Measurements from ENCODE around the gene MISP. TPM values are rescaled to one million over a fixed set of nuclear protein-coding genes. Genes with fewer than 3 reads are reported as not detected.

MISP gene
- total RNA-seq, 6 experiments from 2014 or later: 0.05 to 0.07 TPM; not detected in 4

DNA sequence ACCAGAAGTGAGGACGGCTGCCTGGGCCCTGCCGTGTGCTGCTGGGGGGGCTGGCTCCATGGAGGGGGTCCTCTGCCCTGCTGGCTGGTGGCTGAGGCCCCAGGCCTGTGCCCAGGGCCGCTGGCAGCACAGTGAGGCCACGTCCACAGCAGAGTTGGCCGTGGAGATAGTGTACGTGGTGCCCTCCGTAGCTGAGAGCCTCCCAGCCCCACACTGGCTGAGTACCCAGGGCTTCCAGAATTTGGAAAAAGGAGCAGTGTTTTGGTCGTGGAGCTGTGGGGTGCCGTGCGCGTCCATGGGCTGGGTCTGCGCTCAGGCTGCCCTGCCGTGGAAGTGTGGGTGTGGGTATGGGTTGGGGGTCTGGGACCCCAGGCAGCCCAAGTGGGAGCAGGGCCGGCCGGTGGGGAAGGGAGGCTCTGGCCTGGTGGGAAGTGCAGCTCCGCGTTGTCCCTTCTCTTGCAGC lies 52.2 kb downstream of the MISP start:
- no peak overlapping the region for H3K4me3 Mint-ChIP-seq
- no peaks in the 10 kb centered on the region for H3K9me3 Mint-ChIP-seq

DNA sequence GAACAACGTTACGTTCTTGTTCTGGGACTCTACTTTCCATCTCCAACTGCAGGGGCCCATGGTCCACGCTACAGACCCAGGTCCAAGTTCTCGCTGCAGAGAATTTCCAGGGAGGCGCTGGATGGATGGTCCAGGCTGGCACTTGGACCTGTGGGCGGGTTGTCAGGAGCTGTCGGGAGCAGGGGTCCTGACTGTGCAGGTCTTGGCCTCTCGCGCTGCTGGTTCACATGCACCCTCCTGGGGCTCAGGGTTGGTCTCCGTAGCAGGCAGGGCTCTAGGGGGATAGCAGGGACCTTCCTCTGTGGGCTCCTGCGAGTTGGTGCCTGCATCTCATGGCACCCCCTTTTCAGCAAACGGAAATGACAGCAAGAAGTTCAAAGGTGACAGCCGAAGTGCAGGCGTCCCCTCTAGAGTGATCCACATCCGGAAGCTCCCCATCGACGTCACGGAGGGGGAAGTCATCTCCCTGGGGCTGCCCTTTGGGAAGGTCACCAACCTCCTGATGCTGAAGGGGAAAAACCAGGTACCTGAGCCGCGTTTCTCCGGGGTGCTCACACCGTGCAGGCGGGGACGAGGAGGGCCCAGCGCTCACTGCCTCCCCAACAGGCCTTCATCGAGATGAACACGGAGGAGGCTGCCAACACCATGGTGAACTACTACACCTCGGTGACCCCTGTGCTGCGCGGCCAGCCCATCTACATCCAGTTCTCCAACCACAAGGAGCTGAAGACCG lies 52.9 kb downstream of the MISP start:
- peaks cover 30% of the 10 kb centered on the region for H3K4me1 Mint-ChIP-seq (ENCODE audit: low read depth)
- peak overlapping the region; percentile 42; the same call in 1 of the 2 replicates for H3K27ac Mint-ChIP-seq
- peaks cover 42% of the 10 kb centered on the region for H3K36me3 Mint-ChIP-seq (ENCODE audit: low read depth)
- no peak overlapping the region for H3K4me3 Mint-ChIP-seq
- no peak for DNase-seq
- H3K9me3 Mint-ChIP-seq: no peaks in the 10 kb centered on the region
- H3K27me3 Mint-ChIP-seq (ENCODE audit: insufficient read depth): peaks cover 21% of the 10 kb centered on the region
- TF ChIP-seq, protein P1, sequence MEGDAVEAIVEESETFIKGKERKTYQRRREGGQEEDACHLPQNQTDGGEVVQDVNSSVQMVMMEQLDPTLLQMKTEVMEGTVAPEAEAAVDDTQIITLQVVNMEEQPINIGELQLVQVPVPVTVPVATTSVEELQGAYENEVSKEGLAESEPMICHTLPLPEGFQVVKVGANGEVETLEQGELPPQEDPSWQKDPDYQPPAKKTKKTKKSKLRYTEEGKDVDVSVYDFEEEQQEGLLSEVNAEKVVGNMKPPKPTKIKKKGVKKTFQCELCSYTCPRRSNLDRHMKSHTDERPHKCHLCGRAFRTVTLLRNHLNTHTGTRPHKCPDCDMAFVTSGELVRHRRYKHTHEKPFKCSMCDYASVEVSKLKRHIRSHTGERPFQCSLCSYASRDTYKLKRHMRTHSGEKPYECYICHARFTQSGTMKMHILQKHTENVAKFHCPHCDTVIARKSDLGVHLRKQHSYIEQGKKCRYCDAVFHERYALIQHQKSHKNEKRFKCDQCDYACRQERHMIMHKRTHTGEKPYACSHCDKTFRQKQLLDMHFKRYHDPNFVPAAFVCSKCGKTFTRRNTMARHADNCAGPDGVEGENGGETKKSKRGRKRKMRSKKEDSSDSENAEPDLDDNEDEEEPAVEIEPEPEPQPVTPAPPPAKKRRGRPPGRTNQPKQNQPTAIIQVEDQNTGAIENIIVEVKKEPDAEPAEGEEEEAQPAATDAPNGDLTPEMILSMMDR (IDR thresholded peaks at IDR 0.05): no peak

More for the DNA sequence above, 52.2 kb downstream of the MISP start:
- peak overlapping the region; percentile 42; the same call in 1 of the 2 replicates for H3K27ac Mint-ChIP-seq
- peaks cover 23% of the 10 kb centered on the region for H3K27me3 Mint-ChIP-seq (ENCODE audit: insufficient read depth)
- TF ChIP-seq, protein P1 (IDR thresholded peaks at IDR 0.05): no peak
- no peak for DNase-seq
- peaks cover 48% of the 10 kb centered on the region for H3K36me3 Mint-ChIP-seq (ENCODE audit: low read depth)
- H3K4me1 Mint-ChIP-seq (ENCODE audit: low read depth): peaks cover 30% of the 10 kb centered on the region

DNA sequence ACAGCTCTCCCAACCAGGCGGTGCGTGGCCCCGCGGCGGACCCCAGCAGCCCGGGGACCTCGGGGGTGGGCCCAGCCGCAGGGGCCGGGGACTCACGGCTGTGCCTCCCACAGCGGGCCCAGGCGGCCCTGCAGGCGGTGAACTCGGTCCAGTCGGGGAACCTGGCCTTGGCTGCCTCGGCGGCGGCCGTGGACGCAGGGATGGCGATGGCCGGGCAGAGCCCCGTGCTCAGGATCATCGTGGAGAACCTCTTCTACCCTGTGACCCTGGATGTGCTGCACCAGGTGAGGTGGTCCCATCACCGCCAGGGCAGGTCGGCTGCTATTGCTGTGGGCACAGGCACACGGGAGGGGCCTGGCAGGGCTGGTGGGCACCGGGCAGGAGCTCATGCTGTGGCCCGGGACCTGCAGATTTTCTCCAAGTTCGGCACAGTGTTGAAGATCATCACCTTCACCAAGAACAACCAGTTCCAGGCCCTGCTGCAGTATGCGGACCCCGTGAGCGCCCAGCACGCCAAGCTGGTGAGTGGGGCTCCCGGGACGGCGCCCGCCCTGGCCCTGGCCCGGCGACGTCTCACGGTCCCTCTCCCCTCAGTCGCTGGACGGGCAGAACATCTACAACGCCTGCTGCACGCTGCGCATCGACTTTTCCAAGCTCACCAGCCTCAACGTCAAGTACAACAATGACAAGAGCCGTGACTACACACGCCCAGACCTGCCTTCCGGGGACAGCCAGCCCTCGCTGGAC lies 53.7 kb downstream of the MISP start:
- H3K9me3 Mint-ChIP-seq: no peaks in the 10 kb centered on the region
- TF ChIP-seq, protein P1 (IDR thresholded peaks at IDR 0.05): no peak
- no peak overlapping the region for H3K27ac Mint-ChIP-seq
- peaks cover 36% of the 10 kb centered on the region for H3K36me3 Mint-ChIP-seq (ENCODE audit: low read depth)
- peaks cover 26% of the 10 kb centered on the region for H3K4me1 Mint-ChIP-seq (ENCODE audit: low read depth)
- DNase-seq: no peak
- peaks cover 23% of the 10 kb centered on the region for H3K27me3 Mint-ChIP-seq (ENCODE audit: insufficient read depth)
- H3K4me3 Mint-ChIP-seq: no peak overlapping the region

DNA sequence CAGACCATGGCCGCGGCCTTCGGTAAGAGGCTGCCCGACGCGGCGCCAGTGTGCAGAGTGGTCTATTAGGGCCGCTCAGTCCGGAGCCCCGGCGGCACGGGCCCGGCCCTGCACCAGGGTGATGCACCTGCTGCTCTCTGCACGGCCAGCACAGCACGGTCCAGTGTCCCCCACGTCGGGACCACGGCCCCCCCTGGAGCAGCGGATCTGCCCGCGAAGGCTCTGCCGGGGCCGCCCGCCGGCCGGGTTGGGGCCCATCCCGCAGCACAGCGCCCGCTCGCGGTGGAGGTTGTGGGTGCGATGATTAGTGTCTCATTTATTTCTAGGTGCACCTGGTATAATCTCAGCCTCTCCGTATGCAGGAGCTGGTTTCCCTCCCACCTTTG lies 54.2 kb downstream of the MISP start:
- Mint-ChIP-seq H3K36me3 (ENCODE audit: low read depth) (peaks cover 36% of the 10 kb centered on the region), H3K4me3 (no peak overlapping the region), H3K27me3 (ENCODE audit: insufficient read depth) (peaks cover 28% of the 10 kb centered on the region), H3K4me1 (ENCODE audit: low read depth) (peaks cover 20% of the 10 kb centered on the region), H3K9me3 (no peaks in the 10 kb centered on the region), H3K27ac (no peak overlapping the region)
- DNase-seq: no peak
- TF ChIP-seq, protein P1 (IDR thresholded peaks at IDR 0.05): no peak

DNA sequence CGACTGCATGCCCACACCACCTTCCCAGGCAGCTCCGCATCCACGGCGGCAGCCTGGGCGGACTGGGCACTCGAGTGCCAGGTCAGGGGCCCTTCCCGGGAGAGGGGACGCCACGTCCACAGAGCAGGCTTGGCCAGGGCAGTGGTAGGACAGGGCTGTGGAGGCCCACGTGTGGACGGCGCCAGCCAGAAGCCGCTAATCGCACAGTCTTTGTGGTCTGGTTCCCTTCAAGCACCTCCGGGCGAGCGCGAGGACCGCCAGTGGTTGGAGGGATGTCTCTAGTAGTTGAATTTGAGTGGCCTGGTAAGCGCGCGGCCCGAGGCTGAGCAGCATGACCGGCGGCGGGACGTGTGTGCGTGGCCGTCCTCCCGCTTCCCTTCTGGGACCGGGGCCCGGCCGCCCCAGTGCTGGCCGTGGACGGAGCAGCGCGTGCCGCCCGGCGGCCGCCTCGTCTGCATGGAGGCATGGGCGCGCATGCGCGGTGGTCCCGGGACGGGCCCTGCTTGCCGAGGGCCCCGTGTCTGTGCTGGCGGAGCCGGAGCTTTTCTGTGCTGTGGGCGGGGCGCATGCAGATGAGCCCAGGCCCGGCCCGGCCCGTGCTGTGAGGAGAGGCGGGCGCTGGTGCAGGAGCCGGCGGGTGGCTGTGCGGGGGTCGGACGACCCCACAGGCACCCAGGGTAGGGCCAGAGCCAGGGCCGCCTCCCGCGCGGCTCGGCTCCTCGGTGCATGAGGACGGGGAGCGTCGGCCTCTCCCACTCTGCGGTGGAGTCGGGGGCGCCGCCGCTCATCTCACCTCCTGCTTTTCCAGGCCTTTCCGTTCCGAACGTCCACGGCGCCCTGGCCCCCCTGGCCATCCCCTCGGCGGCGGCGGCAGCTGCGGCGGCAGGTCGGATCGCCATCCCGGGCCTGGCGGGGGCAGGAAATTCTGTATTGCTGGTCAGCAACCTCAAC lies 55.0 kb downstream of the MISP start:
- no peak for DNase-seq
- H3K9me3 Mint-ChIP-seq: no peaks in the 10 kb centered on the region
- H3K27me3 Mint-ChIP-seq (ENCODE audit: insufficient read depth): peaks cover 28% of the 10 kb centered on the region
- TF ChIP-seq, protein P1 (IDR thresholded peaks at IDR 0.05): no peak
- H3K4me1 Mint-ChIP-seq (ENCODE audit: low read depth): peaks cover 14% of the 10 kb centered on the region
- no peak overlapping the region; the same call in 1 of the 2 replicates for H3K27ac Mint-ChIP-seq
- H3K4me3 Mint-ChIP-seq: no peak overlapping the region
- H3K36me3 Mint-ChIP-seq (ENCODE audit: low read depth): peaks cover 36% of the 10 kb centered on the region
